Measurements from ENCODE around the gene NR2F1-AS1. TPM values are rescaled to one million over a fixed set of nuclear protein-coding genes. Genes with fewer than 3 reads are reported as not detected.

The NR2F1-AS1 gene
- polyA plus RNA-seq, 1 donor (not counting 4 experiments of a cell fraction or from before 2014, with no cell fraction given) = 0.25 TPM

- Histone ChIP-seq H2AFZ (ENCODE audit: control insufficient read depth, low read length) (no peak overlapping the region), H3K27me3 (ENCODE audit: control insufficient read depth, extremely low read depth, insufficient read depth, low read length) (peaks cover 64% of the 10 kb centered on the region), H3K4me3 (ENCODE audit: control insufficient read depth in 2 of 3, extremely low read depth in 1 of 3, insufficient read depth in 2 of 3, low read depth in 1 of 3, low read length in 3 of 3) (no peak overlapping the region), H3K4me2 (ENCODE audit: control insufficient read depth, extremely low read depth, insufficient read depth, low read depth, low read length) (no peak overlapping the region), H3K27ac (ENCODE audit: control insufficient read depth, insufficient read depth, low read length) (no peak overlapping the region), H3K79me2 (ENCODE audit: control insufficient read depth, insufficient read depth, low read length) (no peaks in the 10 kb centered on the region), H4K20me1 (ENCODE audit: control insufficient read depth, extremely low read depth, insufficient read depth, low read length) (no peaks in the 10 kb centered on the region), H3K4me1 (ENCODE audit: control insufficient read depth, extremely low read depth, insufficient read depth, low read length) (no peaks in the 10 kb centered on the region), H3K9me3 (ENCODE audit: control insufficient read depth, low read depth, low read length) (peaks cover 8% of the 10 kb centered on the region), H3K9ac (ENCODE audit: control insufficient read depth, extremely low read depth, insufficient read depth, low read length) (no peak overlapping the region), H3K9me1 (ENCODE audit: control insufficient read depth, extremely low read depth, insufficient read depth, low read length) (no peaks in the 10 kb centered on the region), H3K36me3 (ENCODE audit: control insufficient read depth in 2 of 2, extremely low read depth in 1 of 2, insufficient read depth in 2 of 2, low read length in 2 of 2) (no peaks in the 10 kb centered on the region)
- no peak for FAIRE-seq
- dilution Hi-C loops (cut with MboI; ENCODE audit: extremely low pct_ligation_motif_present, low sequenced_read_pairs) = no loop called here
- TF ChIP-seq EZH2 (IDR thresholded peaks at IDR 0.05; ENCODE audit: low read length) (peak; percentile 98), CTCF (optimal IDR thresholded peaks at IDR 0.05 in 1 of 3, IDR thresholded peaks at IDR 0.05 in 1 of 3, conservative IDR thresholded peaks at IDR 0.05 in 1 of 3; ENCODE audit: extremely low read depth in 1 of 3, insufficient read depth in 2 of 3, low read length in 3 of 3) (no peak)
- DNase-seq (ENCODE audit: low read depth, low spot score) = no peak
Observed at GRCh38 chr5:93587597-93588351, 6.8 kb upstream of the NR2F1-AS1 start.

- Histone ChIP-seq H3K27ac (ENCODE audit: control insufficient read depth, insufficient read depth, low read length) (no peak overlapping the region), H4K20me1 (ENCODE audit: control insufficient read depth, extremely low read depth, insufficient read depth, low read length) (no peaks in the 10 kb centered on the region), H3K27me3 (ENCODE audit: control insufficient read depth, extremely low read depth, insufficient read depth, low read length) (peaks cover 69% of the 10 kb centered on the region), H3K4me1 (ENCODE audit: control insufficient read depth, extremely low read depth, insufficient read depth, low read length) (no peaks in the 10 kb centered on the region), H3K9me1 (ENCODE audit: control insufficient read depth, extremely low read depth, insufficient read depth, low read length) (no peaks in the 10 kb centered on the region), H3K79me2 (ENCODE audit: control insufficient read depth, insufficient read depth, low read length) (no peaks in the 10 kb centered on the region), H3K9me3 (ENCODE audit: control insufficient read depth, low read depth, low read length) (peaks cover 8% of the 10 kb centered on the region), H3K9ac (ENCODE audit: control insufficient read depth, extremely low read depth, insufficient read depth, low read length) (no peak overlapping the region), H3K36me3 (ENCODE audit: control insufficient read depth in 2 of 2, extremely low read depth in 1 of 2, insufficient read depth in 2 of 2, low read length in 2 of 2) (no peaks in the 10 kb centered on the region), H2AFZ (ENCODE audit: control insufficient read depth, low read length) (no peak overlapping the region), H3K4me3 (ENCODE audit: control insufficient read depth in 2 of 3, extremely low read depth in 1 of 3, insufficient read depth in 2 of 3, low read depth in 1 of 3, low read length in 3 of 3) (no peak overlapping the region), H3K4me2 (ENCODE audit: control insufficient read depth, extremely low read depth, insufficient read depth, low read depth, low read length) (no peak overlapping the region)
- dilution Hi-C loops (cut with MboI; ENCODE audit: extremely low pct_ligation_motif_present, low sequenced_read_pairs) = no loop called here
- no peak for TF ChIP-seq EZH2 (IDR thresholded peaks at IDR 0.05; ENCODE audit: low read length)
- TF ChIP-seq CTCF (optimal IDR thresholded peaks at IDR 0.05 in 1 of 3, IDR thresholded peaks at IDR 0.05 in 1 of 3, conservative IDR thresholded peaks at IDR 0.05 in 1 of 3; ENCODE audit: extremely low read depth in 1 of 3, insufficient read depth in 2 of 3, low read length in 3 of 3) = no peak
- FAIRE-seq (no peak), DNase-seq (ENCODE audit: low read depth, low spot score) (no peak)
Observed at GRCh38 chr5:93586736-93587596, 5.9 kb upstream of the NR2F1-AS1 start.

All from keratinocyte (primary cell).